GM20431 (cell line): ENCODE measurements around the gene TBC1D22A.

ENCODE experiments used
- in situ Hi-C: fragments of 300-500 bp; cut with MseI, MboI; formaldehyde crosslinking; loops from one replicate; pipeline ENCODE4 v1.15.0; 2020; ENCODE audit warnings: low sequenced_read_pairs; ENCODE audit not compliant: unreplicated experiment

TBC1D22A gene

DNA sequence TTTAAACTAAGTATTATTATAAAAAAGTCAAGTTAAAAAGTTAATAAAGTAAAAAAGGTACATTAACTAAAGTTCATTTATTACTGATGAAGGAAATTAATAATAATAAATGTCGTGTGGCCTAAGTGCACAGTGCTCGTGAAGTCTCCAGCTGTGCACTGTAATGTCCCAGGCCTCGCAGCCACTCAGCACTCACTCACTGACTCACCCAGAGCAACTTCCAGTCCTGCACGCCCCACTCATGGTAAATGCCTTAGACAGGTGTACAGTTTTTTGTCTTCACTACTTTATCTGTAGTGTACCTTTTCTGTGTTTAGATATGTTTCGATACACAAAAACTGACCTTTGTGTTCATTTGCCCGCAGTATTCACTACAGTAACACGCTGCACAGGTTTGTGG is 175.5 kb downstream of the TBC1D22A start:
- in situ Hi-C loops, result no loop called here

GRCh38 chr22:46941968-46942798 is 179.7 kb downstream of the TBC1D22A start:
- in situ Hi-C loops, result no loop called here

DNA sequence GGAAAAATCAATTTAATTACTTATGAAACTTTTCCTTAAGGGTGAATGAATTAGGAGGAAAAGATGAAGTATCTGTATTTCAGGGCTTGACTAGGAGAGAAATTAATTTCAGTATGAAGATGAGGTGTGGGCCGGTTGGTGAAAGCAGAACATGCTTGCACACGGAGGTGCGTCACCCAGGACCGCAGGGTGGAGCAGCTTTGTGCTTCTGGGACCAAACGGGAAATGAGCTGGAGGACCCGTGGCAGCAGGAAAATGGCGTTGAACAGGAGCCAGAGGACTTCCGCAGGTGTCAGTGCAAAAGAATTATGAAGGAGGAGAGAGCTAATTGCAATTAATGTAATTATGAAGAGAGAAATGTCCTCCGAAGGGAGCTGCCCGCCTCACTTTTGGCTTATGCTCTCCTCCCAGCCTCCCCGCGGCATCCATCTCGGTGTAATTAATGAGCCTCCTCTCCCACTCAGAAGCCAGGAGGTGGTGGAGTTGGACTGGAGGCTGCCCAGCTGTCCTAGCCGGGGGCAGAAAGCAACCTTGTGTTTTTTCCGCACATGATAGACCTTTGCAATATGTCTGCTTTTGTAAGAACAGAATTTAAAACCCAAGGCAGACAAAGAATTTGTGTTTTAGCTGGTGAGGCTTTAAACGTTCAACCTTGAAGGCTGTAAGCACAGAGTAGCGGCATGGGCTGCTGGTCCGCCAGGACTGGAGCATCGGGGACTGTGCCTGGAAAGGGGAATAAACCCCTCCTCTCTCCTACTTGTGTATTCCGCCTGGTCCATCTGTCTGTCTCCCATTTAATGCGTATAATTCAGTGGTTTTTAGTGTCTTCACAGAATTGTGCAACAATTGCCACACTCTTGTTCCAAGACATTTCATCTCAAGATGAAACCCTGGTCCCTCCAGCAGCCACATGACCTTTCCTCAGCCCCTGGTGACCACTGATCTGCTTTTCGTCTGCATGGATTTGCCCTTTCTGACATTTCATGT is 180.6 kb downstream of the TBC1D22A start:
- in situ Hi-C loops, result no loop called here

GRCh38 chr22:46945481-46945880 is 183.0 kb downstream of the TBC1D22A start:
- in situ Hi-C loops, result no loop called here

DNA sequence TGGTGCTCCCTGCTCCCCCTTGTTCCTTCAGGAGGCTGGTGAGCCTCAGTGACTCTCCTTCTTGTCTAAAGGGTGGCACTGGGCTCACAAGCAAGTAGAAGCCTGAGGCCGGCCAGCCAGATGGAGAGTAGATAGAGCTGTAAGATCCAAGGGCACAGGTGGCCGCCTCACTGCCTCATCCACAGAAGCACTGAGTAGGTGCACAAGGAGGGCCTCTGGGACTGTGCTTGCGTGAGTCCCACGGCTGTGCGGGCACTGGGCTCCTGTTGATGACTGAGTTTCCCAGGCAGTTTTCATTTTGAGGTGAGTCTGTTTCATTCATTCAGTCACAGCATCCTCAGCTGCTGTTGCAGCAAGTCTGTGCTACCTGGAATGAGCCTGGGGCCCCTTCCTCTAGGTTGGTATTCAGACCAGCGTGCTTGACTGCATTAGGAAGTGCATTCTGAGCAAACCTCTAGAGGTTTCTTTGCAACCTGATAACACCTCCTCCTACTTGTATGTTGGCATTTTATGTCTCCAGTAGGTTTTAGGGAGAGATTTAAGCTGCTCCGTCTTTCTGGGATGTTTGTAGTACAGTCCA is 184.0 kb downstream of the TBC1D22A start:
- in situ Hi-C loops, result no loop called here

- in situ Hi-C loops, result no loop called here
These were observed 185.2 kb downstream of the TBC1D22A start for GRCh38 chr22:46947516-46948257.

- in situ Hi-C loops, result no loop called here
These were observed 186.1 kb downstream of the TBC1D22A start for GRCh38 chr22:46948411-46949144.

GRCh38 chr22:46951350-46951749 is 188.9 kb downstream of the TBC1D22A start:
- in situ Hi-C loops, result no loop called here

GRCh38 chr22:46951973-46952372 is 189.5 kb downstream of the TBC1D22A start:
- in situ Hi-C loops, result no loop called here

GRCh38 chr22:46953968-46954765 is 191.7 kb downstream of the TBC1D22A start:
- in situ Hi-C loops, result no loop called here

DNA sequence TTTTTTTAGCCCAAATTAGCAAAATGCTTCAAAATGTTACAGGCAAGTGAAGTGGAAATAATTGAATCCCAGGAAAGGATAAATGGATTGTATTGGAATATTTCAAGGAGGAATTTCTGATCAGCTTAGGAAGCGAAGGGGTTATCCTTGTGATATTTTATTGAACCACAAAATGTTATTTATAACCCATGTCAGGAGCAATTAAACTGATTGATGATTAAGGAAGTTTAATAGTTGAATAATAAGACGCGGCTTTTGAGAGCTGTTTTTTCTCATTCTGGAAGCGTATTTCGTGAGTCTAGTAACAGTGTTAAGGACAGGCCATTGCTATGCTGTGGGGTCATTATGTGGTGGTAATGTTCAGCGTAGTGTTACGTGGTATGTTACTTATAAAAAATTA is 192.3 kb downstream of the TBC1D22A start:
- in situ Hi-C loops, result no loop called here

GRCh38 chr22:46956498-46957215 is 194.2 kb downstream of the TBC1D22A start:
- in situ Hi-C loops, result no loop called here

DNA sequence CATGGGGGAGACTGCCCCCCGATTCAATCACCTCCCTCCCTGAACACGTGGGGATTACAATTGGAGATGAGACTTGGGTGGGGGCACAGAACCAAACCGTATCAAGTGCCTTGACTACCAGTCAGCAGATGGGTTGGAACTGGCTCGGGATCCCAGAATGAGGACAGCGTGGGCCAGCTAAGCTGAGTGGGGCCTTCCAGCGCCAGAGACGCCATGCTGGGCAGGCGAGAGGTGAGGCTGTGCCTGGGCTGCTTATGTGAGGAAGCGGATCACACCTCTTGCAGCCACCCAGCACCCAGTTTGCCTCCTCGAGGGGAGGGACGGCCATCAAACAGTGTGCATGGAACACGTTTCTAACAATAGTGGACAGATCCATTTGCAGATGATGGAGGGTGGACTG is 195.1 kb downstream of the TBC1D22A start:
- in situ Hi-C loops, result no loop called here

- in situ Hi-C loops, result no loop called here
These were observed 195.7 kb downstream of the TBC1D22A start for GRCh38 chr22:46958191-46958590.

GRCh38 chr22:46958658-46959057 is 196.2 kb downstream of the TBC1D22A start:
- in situ Hi-C loops, result no loop called here

DNA sequence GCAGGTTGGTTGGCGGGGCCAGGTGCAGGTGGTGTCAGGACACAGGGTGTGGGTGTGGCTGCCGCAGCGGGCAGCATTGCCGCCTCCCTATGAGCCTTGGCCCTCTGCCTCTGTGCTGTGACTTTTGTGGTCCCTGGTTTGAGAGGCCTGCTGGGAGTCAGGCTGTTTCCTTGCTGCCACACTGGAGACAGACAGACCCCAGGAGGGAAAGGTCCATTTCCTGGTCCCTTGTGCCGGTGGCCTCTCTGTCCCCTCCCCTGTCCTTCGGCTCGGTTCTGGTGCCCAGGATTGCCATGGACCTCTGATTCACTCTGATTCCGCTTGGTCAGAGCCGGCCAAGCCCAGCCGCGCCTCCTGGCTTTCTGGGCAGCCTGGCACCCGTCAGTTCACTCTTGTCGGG is 196.9 kb downstream of the TBC1D22A start:
- in situ Hi-C loops, result no loop called here

DNA sequence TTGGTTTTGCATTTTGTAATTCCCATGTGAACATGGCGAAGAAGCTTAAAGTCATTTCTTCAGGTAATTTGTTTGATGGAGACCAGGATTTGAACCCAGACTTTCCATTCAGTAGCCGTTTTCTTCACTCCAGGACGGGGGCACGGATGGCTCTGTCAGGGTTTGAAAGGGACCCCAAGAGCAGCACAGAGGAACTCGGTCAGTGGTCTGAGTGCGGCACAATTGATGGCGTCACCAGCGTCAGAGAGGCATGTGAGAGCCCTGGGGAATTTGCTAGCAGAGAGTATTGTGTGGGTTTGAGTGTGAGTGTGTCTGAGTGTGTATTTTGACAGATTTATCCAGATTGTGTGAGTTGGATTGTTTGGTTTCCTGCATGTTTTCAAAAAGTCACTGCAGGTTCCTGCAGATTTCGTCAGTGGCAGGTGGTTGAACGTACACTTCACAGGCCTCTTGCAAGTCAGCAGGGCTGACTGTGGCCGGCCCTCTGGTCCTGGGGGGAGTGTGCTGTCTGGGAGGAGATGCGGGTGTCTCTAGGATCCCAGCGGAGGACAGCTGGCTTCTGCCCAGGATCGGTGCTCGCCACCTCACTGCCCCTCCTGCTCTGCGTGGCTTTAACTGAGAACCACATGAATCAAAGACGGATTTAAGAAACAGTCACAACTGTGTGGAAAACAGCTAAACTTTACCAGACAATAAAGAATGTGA is 199.3 kb downstream of the TBC1D22A start:
- in situ Hi-C loops, result no loop called here
